B cell (primary cell): ENCODE measurements around the gene KRT5.

ENCODE experiments used
- CTCF ChIP-seq: fragments of 200-600 bp; IDR thresholded peaks from one replicate; pipeline ENCODE4 v1.8.0; 2022; ENCODE audit warnings: antibody characterized with exemption, mild to moderate bottlenecking
- EZH2 ChIP-seq: IDR thresholded peaks from 2 replicates; pipeline ENCODE4 v1.6.1; 2012; ENCODE audit warnings: borderline replicate concordance, low read depth, mild to moderate bottlenecking, moderate library complexity, low read length; ENCODE audit not compliant: insufficient read depth, poor library complexity, severe bottlenecking

DNA sequence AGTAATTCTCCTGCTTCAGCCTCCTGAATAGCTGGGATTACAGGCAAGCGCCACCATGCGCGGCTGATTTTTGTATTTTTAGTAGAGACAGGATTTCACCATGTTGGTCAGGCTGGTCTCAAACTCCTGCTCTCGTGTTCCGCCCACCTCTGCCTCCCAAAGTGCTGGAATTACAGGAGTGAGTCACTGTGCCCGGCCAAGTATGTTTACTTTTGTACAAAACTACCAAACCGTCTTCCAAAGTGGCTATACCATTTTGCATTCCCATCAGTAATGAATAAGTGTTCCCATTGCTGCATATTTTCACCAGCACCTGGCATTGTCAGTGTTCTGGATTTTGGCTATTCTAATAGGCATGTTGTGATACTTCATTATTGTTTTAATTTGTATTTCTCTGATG lies 18.7 kb downstream of the KRT5 start:
- TF ChIP-seq CTCF (no peak), EZH2 (no peak)
